Left ventricle myocardium inferior (tissue), 1 donor: ENCODE measurements around the gene HS6ST2. TPM values are rescaled to one million over a fixed set of nuclear protein-coding genes. Genes with fewer than 3 reads are reported as not detected.

Experiments
- DNase-seq: peaks from one replicate; pipeline ENCODE4 v3.0.0-alpha.2; 2020
- H3K27ac ChIP-seq: fragments of 200-600 bp; replicated peaks from 2 replicates; pipeline ENCODE4 v1.8.0; 2021
- H3K27me3 ChIP-seq: fragments of 200-600 bp; 2 replicates; pipeline ENCODE4 v1.8.0; 2021; ENCODE audit warnings: low read depth
- H3K36me3 ChIP-seq: fragments of 200-600 bp; 2 replicates; pipeline ENCODE4 v1.8.0; 2021
- H3K4me1 ChIP-seq: fragments of 200-600 bp; 2 replicates; pipeline ENCODE4 v1.8.0; 2021
- H3K4me3 ChIP-seq: fragments of 200-600 bp; 2 replicates; pipeline ENCODE4 v1.8.0; 2021; ENCODE audit warnings: mild to moderate bottlenecking, moderate library complexity
- H3K9me3 ChIP-seq: fragments of 200-600 bp; replicated peaks from 2 replicates; pipeline ENCODE4 v1.8.0; 2021
- CTCF ChIP-seq: fragments of 200-600 bp; IDR thresholded peaks from 2 replicates; pipeline ENCODE4 v1.8.0; 2021; ENCODE audit warnings: antibody characterized with exemption, mild to moderate bottlenecking, borderline replicate concordance
- intact Hi-C: fragments of 100-400 bp; cut with micrococcal nuclease; formaldehyde crosslinking; loops from one replicate; pipeline ENCODE4 v1.11.0; 2022
- long read RNA-seq: library from polyadenylated mRNA; unstranded; transcript quantifications from one replicate; pipeline ENCODE4 v2.0.0, GENCODE V29; 2021
- total RNA-seq: library from RNA; stranded (reverse); fragmentation: NEBNext Ultra II Directional; extraction: Animal tissue kit (Norgen Biotek cat#: 25700); gene quantifications from one replicate; pipeline ENCODE4 v1.2.1, GENCODE V29; 2021
- donor health status: DM: no; HTN: yes; CAD: no; lungs with severe emphysema.

Gene HS6ST2
- total RNA-seq, result 0.19 TPM
- long read RNA-seq, result 0 reads

- Histone ChIP-seq H3K9me3 (no peaks in the 10 kb centered on the region), H3K27me3 (peaks cover 61% of the 10 kb centered on the region), H3K36me3 (no peaks in the 10 kb centered on the region), H3K27ac (no peak within 1 kb of the TSS), H3K4me3 (peak within 1 kb of the TSS; percentile 62), H3K4me1 (peaks cover 22% of the 10 kb centered on the region)
- no peak for DNase-seq
- no peak for TF ChIP-seq CTCF
- intact Hi-C loops, result no loop called here
These were observed at the start of gene HS6ST2 for GRCh38 chrX:132958091-132958703. Gene HS6ST2 (minus strand): TSS chrX:132958629.

GRCh38 chrX:133007458-133007857, 49.0 kb upstream of the HS6ST2 start:
- H3K27me3 ChIP-seq, result no peaks in the 10 kb centered on the region
- no peak overlapping the region for H3K4me3 ChIP-seq
- TF ChIP-seq CTCF, result no peak
- H3K9me3 ChIP-seq, result no peaks in the 10 kb centered on the region
- H3K4me1 ChIP-seq, result no peaks in the 10 kb centered on the region
- intact Hi-C loops, result no loop called here
- no peak overlapping the region for H3K27ac ChIP-seq
- DNase-seq, result no peak
- no peaks in the 10 kb centered on the region for H3K36me3 ChIP-seq

- Histone ChIP-seq H3K4me3 (no peak overlapping the region), H3K27ac (no peak overlapping the region), H3K36me3 (no peaks in the 10 kb centered on the region), H3K4me1 (no peaks in the 10 kb centered on the region), H3K27me3 (no peaks in the 10 kb centered on the region), H3K9me3 (no peaks in the 10 kb centered on the region)
- no peak for DNase-seq
- no peak for TF ChIP-seq CTCF
- intact Hi-C loops, result no loop called here
These were observed 47.2 kb upstream of the HS6ST2 start for GRCh38 chrX:133005616-133006015.

- no peaks in the 10 kb centered on the region for H3K4me1 ChIP-seq
- no peaks in the 10 kb centered on the region for H3K36me3 ChIP-seq
- DNase-seq, result no peak
- H3K9me3 ChIP-seq, result no peaks in the 10 kb centered on the region
- intact Hi-C loops, result no loop called here
- peak; percentile 52 for TF ChIP-seq CTCF
- H3K27ac ChIP-seq, result no peak overlapping the region
- no peaks in the 10 kb centered on the region for H3K27me3 ChIP-seq
- H3K4me3 ChIP-seq, result no peak overlapping the region
These were observed 46.6 kb upstream of the HS6ST2 start for GRCh38 chrX:133005042-133005441.

- Histone ChIP-seq H3K27ac (no peak overlapping the region), H3K27me3 (no peaks in the 10 kb centered on the region), H3K36me3 (no peaks in the 10 kb centered on the region), H3K4me1 (no peaks in the 10 kb centered on the region), H3K9me3 (no peaks in the 10 kb centered on the region), H3K4me3 (no peak overlapping the region)
- DNase-seq, result no peak
- no peak for TF ChIP-seq CTCF
- intact Hi-C loops, result no loop called here
These were observed 40.8 kb upstream of the HS6ST2 start for GRCh38 chrX:132999209-132999608.
